BE2C (cell line): ENCODE results near the gene SNX3.

Experiments used
- DNase-seq: peaks from one replicate; pipeline ENCODE4 v3.0.0-alpha.2; 2020
- H3K27me3 ChIP-seq: fragments of 250-450 bp; sonication (Bioruptor Pico); 2 replicates; pipeline ENCODE4 v1.5.1; 2020; ENCODE audit warnings: mild to moderate bottlenecking
- H3K36me3 ChIP-seq: fragments of 250-450 bp; sonication (Bioruptor Pico); 2 replicates; pipeline ENCODE4 v1.5.1; 2020; ENCODE audit warnings: mild to moderate bottlenecking
- H3K4me1 ChIP-seq: fragments of 250-450 bp; sonication (Bioruptor Pico); 2 replicates; pipeline ENCODE4 v1.5.1; 2020
- H3K4me3 ChIP-seq: 2 replicates; pipeline ENCODE4 v1.5.1; 2011; ENCODE audit warnings: low read depth, low read length
- H3K9me3 ChIP-seq: fragments of 250-450 bp; sonication (Bioruptor Pico); 2 replicates; pipeline ENCODE4 v1.5.1; 2020
- TF ChIP-seq, protein P1 (sequence below): IDR thresholded peaks from 2 replicates; pipeline ENCODE4 v1.5.1; 2012; ENCODE audit warnings: mild to moderate bottlenecking, low read depth, low read length

SNX3 gene

DNA sequence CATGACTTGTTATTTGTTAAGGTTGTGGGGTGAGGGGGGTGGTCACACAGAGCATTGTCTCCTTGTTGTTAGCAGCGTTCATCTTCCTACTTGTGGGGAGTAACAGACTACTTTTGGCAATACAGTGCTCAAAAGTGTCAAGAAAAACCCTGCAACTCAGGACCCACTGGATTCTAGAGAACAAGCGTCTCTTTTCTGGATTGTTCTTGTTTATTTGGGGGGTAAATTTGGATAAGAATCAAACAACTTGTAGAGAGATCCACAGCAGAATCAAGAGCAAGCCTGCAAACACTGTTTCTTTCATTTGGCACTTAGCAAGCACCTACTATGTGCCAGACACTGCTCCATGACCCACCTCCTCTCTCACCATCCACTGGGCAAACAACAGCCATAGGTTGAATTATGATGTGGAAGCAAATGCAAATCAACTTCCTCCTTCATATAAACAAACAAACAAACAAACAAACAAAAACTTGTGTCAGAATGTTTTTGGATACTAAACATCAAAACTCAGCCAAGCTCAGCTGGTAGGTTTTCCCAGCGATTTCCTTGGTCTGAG is 99.0 kb downstream of the SNX3 start:
- H3K36me3 ChIP-seq, result no peaks in the 10 kb centered on the region
- H3K27me3 ChIP-seq, result peaks cover 98% of the 10 kb centered on the region
- no peak for DNase-seq
- TF ChIP-seq, protein P1, sequence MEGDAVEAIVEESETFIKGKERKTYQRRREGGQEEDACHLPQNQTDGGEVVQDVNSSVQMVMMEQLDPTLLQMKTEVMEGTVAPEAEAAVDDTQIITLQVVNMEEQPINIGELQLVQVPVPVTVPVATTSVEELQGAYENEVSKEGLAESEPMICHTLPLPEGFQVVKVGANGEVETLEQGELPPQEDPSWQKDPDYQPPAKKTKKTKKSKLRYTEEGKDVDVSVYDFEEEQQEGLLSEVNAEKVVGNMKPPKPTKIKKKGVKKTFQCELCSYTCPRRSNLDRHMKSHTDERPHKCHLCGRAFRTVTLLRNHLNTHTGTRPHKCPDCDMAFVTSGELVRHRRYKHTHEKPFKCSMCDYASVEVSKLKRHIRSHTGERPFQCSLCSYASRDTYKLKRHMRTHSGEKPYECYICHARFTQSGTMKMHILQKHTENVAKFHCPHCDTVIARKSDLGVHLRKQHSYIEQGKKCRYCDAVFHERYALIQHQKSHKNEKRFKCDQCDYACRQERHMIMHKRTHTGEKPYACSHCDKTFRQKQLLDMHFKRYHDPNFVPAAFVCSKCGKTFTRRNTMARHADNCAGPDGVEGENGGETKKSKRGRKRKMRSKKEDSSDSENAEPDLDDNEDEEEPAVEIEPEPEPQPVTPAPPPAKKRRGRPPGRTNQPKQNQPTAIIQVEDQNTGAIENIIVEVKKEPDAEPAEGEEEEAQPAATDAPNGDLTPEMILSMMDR, result no peak
- H3K4me1 ChIP-seq, result no peaks in the 10 kb centered on the region; the same call in 1 of the 2 replicates
- H3K4me3 ChIP-seq, result no peak overlapping the region
- no peaks in the 10 kb centered on the region for H3K9me3 ChIP-seq
